Mesangial cell (primary cell): ENCODE measurements around the gene DDAH1. TPM values are rescaled to one million over a fixed set of nuclear protein-coding genes. Genes with fewer than 3 reads are reported as not detected.

ENCODE experiments used
- total RNA-seq: library from RNA; depleted of rRNA; stranded (reverse); fragments of >200 nt; gene quantifications from 2 replicates; pipeline ENCODE4 v1.2.3, GENCODE V29; 2015

Gene DDAH1
- 32.6 and 37.6 TPM in 2 replicates for total RNA-seq

GRCh38 chr1:85465099-85465785, at the start of gene DDAH1:
TSS of gene DDAH1 (minus strand) at chr1:85465159. CDS start at chr1:85465045, 114 bp downstream.

GRCh38 chr1:85276215-85276977, 188.6 kb downstream of the DDAH1 start, which contains the start of gene BCL10:
TSS of gene BCL10 (minus strand) at chr1:85276632. CDS start at chr1:85276352, 280 bp downstream.

Other genes starting within 250 kb of the DDAH1 start
- gene C1orf52, start 205.5 kb downstream of the DDAH1 start, total RNA-seq = 16.2 and 16.3 TPM in 2 replicates
- 20.9 and 29.8 TPM in 2 replicates for gene BCL10, start 188.5 kb downstream of the DDAH1 start, total RNA-seq
- gene CCN1, start 115.6 kb upstream of the DDAH1 start, total RNA-seq = 139 and 304 TPM in 2 replicates
- 8.3 and 9.1 TPM in 2 replicates for gene ZNHIT6, start 243.3 kb upstream of the DDAH1 start, total RNA-seq